ENCODE measurements around the gene FAM241B. TPM values are rescaled to one million over a fixed set of nuclear protein-coding genes. Genes with fewer than 3 reads are reported as not detected.

FAM241B gene
- total RNA-seq, 1 donor from 2014 or later, result 9.8 TPM

DNA sequence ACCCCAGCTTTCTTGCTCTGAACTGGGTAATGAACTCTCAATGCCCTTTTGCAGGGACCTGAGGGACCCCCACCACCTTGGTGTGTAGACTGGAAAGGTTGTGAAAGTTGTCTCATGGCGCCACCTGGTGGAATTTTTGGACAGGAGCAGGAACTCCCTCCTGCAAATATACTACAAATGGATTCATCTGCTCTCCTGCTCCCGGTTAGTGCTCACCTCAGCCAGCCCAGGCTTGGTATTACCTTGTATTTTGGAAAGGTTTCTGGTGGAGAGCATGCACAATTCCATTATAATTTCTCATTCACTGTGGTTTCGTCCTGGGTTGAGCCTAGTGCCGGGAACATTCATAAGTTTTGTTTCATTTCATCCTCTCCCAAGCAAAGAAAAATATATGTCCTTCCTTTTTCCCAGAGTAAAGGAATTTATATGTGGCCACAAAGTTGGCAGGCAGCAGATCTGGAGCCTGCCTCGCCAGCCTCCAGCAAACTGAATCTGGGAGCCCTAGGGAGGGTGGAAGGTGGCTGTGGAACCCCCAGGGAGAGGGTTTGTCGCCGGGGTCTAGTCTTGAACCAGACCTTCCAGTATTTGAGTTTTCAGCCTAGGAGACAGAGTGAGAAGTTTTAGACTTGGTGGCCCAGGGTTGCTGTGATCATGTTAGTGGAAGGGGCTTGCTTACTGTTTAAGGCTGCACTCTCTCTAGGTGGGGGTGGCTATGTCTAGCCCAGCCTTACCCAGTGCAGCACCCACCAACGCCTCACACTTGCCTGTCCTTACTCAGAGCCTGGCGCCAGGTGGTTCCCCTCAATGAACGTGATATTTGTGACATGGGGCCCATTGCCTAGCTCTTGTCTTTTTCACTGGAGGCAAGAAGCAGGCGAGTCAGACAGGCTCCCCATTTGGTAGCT lies 9.5 kb downstream of the FAM241B start:
- H3K36me3 Mint-ChIP-seq, result no peaks in the 10 kb centered on the region
- peak overlapping the region; percentile 55 for H3K27ac Mint-ChIP-seq
- peaks cover 24% of the 10 kb centered on the region for H3K4me1 Mint-ChIP-seq (ENCODE audit: unreplicated experiment)
- no peak for DNase-seq (ENCODE audit: extremely low spot score, unreplicated experiment)
- no peaks in the 10 kb centered on the region for H3K9me3 Mint-ChIP-seq
- TF ChIP-seq CTCF (conservative IDR thresholded peaks at IDR 0.05), result peak; percentile 97
- H3K4me3 Mint-ChIP-seq, result no peak overlapping the region
- H3K27me3 Mint-ChIP-seq, result peaks cover 7% of the 10 kb centered on the region

GRCh38 chr10:69640196-69640980 lies 10.3 kb downstream of the FAM241B start:
- no peaks in the 10 kb centered on the region for H3K36me3 Mint-ChIP-seq
- peaks cover 9% of the 10 kb centered on the region for H3K27me3 Mint-ChIP-seq
- TF ChIP-seq CTCF (conservative IDR thresholded peaks at IDR 0.05), result no peak
- no peak for DNase-seq (ENCODE audit: extremely low spot score, unreplicated experiment)
- H3K4me3 Mint-ChIP-seq, result no peak overlapping the region
- H3K27ac Mint-ChIP-seq, result no peak overlapping the region
- H3K9me3 Mint-ChIP-seq, result no peaks in the 10 kb centered on the region
- H3K4me1 Mint-ChIP-seq (ENCODE audit: unreplicated experiment), result peaks cover 30% of the 10 kb centered on the region

GRCh38 chr10:69641261-69641980 lies 11.4 kb downstream of the FAM241B start:
- Mint-ChIP-seq H3K4me1 (ENCODE audit: unreplicated experiment) (peaks cover 40% of the 10 kb centered on the region), H3K27me3 (peaks cover 12% of the 10 kb centered on the region), H3K27ac (no peak overlapping the region)

GRCh38 chr10:69642747-69643146 lies 12.7 kb downstream of the FAM241B start:
- no peaks in the 10 kb centered on the region for H3K9me3 Mint-ChIP-seq
- H3K27me3 Mint-ChIP-seq, result peaks cover 12% of the 10 kb centered on the region
- H3K36me3 Mint-ChIP-seq, result no peaks in the 10 kb centered on the region
- no peak overlapping the region for H3K27ac Mint-ChIP-seq
- no peak overlapping the region for H3K4me3 Mint-ChIP-seq
- H3K4me1 Mint-ChIP-seq (ENCODE audit: unreplicated experiment), result peaks cover 47% of the 10 kb centered on the region
- DNase-seq (ENCODE audit: extremely low spot score, unreplicated experiment), result no peak
- TF ChIP-seq CTCF (conservative IDR thresholded peaks at IDR 0.05), result no peak

More at GRCh38 chr10:69641261-69641980, 11.4 kb downstream of the FAM241B start:
- Mint-ChIP-seq H3K9me3 (no peaks in the 10 kb centered on the region), H3K4me3 (no peak overlapping the region), H3K36me3 (no peaks in the 10 kb centered on the region)
- no peak for DNase-seq (ENCODE audit: extremely low spot score, unreplicated experiment)
- TF ChIP-seq CTCF (conservative IDR thresholded peaks at IDR 0.05), result no peak

All from type B pancreatic cell (in vitro differentiated cells).